Measurements from ENCODE around the gene TMEM255A. TPM values are rescaled to one million over a fixed set of nuclear protein-coding genes. Genes with fewer than 3 reads are reported as not detected.

TMEM255A gene
- total and polyA plus RNA-seq, 2 of the 13 experiments (the other 11 are each of a cell fraction or from before 2014, with no cell fraction given): 0.13 to 0.40 TPM

GRCh38 chrX:120308959-120309872 is 2.0 kb downstream of the TMEM255A start (continued):
- no peak for TF ChIP-seq HINFP (CRISPR knock-in tag; IDR thresholded peaks at IDR 0.05; ENCODE audit: low read depth)
- TF ChIP-seq ZNF337 (CRISPR knock-in tag; IDR thresholded peaks at IDR 0.05; ENCODE audit: borderline replicate concordance, low read depth): no peak
- peak; percentile 84 for TF ChIP-seq XRCC5 (optimal IDR thresholded peaks at IDR 0.05; ENCODE audit: low read length)
- peak; percentile 28; the same call in 1 of the 2 replicates for TF ChIP-seq ARID5B (CRISPR knock-in tag; IDR thresholded peaks at IDR 0.05)
- no peak for TF ChIP-seq FOXO1 (CRISPR knock-in tag; IDR thresholded peaks at IDR 0.05)
- TF ChIP-seq SP2 (CRISPR knock-in tag; IDR thresholded peaks at IDR 0.05): no peak
- TF ChIP-seq ZNF768 (CRISPR knock-in tag; IDR thresholded peaks at IDR 0.05): peak; percentile 48; the same call in 1 of the 2 replicates
- no peak for TF ChIP-seq ZNF703 (CRISPR knock-in tag; IDR thresholded peaks at IDR 0.05; ENCODE audit: borderline replicate concordance)
- no peak for TF ChIP-seq ASH2L (IDR thresholded peaks at IDR 0.05; ENCODE audit: insufficient read length, low read depth, low read length)
- no peak for TF ChIP-seq TCF7 (IDR thresholded peaks at IDR 0.05; ENCODE audit: low read depth)
- 0 out of 2 replicates have a peak, but pooled peaks have one; percentile 18 for TF ChIP-seq ZNF441 (CRISPR knock-in tag; IDR thresholded peaks at IDR 0.05; ENCODE audit: borderline replicate concordance)
- TF ChIP-seq, protein P1, sequence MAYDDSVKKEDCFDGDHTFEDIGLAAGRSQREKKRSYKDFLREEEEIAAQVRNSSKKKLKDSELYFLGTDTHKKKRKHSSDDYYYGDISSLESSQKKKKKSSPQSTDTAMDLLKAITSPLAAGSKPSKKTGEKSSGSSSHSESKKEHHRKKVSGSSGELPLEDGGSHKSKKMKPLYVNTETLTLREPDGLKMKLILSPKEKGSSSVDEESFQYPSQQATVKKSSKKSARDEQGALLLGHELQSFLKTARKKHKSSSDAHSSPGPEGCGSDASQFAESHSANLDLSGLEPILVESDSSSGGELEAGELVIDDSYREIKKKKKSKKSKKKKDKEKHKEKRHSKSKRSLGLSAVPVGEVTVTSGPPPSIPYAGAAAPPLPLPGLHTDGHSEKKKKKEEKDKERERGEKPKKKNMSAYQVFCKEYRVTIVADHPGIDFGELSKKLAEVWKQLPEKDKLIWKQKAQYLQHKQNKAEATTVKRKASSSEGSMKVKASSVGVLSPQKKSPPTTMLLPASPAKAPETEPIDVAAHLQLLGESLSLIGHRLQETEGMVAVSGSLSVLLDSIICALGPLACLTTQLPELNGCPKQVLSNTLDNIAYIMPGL (CRISPR knock-in tag; IDR thresholded peaks at IDR 0.05; ENCODE audit: borderline replicate concordance in 1 of 2, low read depth in 1 of 2): peak; percentile 40 to 81; a peak in 3 of 4 replicates
- no peak for TF ChIP-seq ZNF616 (CRISPR knock-in tag; IDR thresholded peaks at IDR 0.05; ENCODE audit: low read depth)
- TF ChIP-seq HNRNPLL (IDR thresholded peaks at IDR 0.05; ENCODE audit: low read depth, low read length, poor library complexity, severe bottlenecking): peak; percentile 83
- peak; percentile 30; the same call in 1 of the 2 replicates for TF ChIP-seq TBX2 (CRISPR knock-in tag; IDR thresholded peaks at IDR 0.05; ENCODE audit: borderline replicate concordance)
- TF ChIP-seq REPIN1 (CRISPR knock-in tag; IDR thresholded peaks at IDR 0.05; ENCODE audit: borderline replicate concordance, low read depth): 0 out of 2 replicates have a peak, but pooled peaks have one; percentile 35
- TF ChIP-seq NONO (IDR thresholded peaks at IDR 0.05): no peak
- peak; percentile 80 for TF ChIP-seq NONO (CRISPR knock-in tag; conservative IDR thresholded peaks at IDR 0.05)
